Heart left ventricle (tissue), 16 donors: ENCODE data around the gene NASP. TPM values are rescaled to one million over a fixed set of nuclear protein-coding genes. Genes with fewer than 3 reads are reported as not detected.
A peak's percentile ranks its signal among the peaks of the same experiment; 100 is the strongest.

Experiments used
- ATAC-seq, 4 donors: fragments of 200-7000 bp; cut with Tn5 transposase; one replicate each; pipeline ENCODE4 v1.9.1; 2020 to 2022; ENCODE audit warnings: moderate library complexity in 4 of 4, mild to moderate bottlenecking in 3 of 4, moderate number of reproducible peaks in 1 of 4
- DNase-seq, 5 donors: peaks; one replicate each; pipeline ENCODE4 v3.0.0-alpha.2; 2020
- H3K27ac ChIP-seq, 12 donors: fragments of 200-600 bp; sonication (generic) in 4 of 12; one replicate each; pipeline versions ENCODE4 v1.5.0 to v1.8.0; 2016 to 2022; ENCODE audit warnings: mild to moderate bottlenecking in 2 of 12
- H3K27me3 ChIP-seq, 9 donors: fragments of 200-600 bp; sonication (generic) in 2 of 9; one replicate each; pipeline versions ENCODE4 v1.5.1 to v1.8.0; 2016 to 2022; ENCODE audit warnings: mild to moderate bottlenecking in 3 of 9
- H3K36me3 ChIP-seq, 9 donors: fragments of 200-600 bp; sonication (generic) in 2 of 9; one replicate each; pipeline versions ENCODE4 v1.5.0 to v1.8.0; 2018 to 2022; ENCODE audit warnings: mild to moderate bottlenecking in 2 of 9
- H3K4me1 ChIP-seq, 12 donors: fragments of 200-600 bp; sonication (generic) in 4 of 12; one replicate each; pipeline versions ENCODE4 v1.5.0 to v1.8.0; 2016 to 2022; ENCODE audit warnings: mild to moderate bottlenecking in 3 of 12
- H3K4me3 ChIP-seq, 12 donors: fragments of 200-600 bp; sonication (generic) in 4 of 12; one replicate each; pipeline versions ENCODE4 v1.5.0 to v1.8.0; 2017 to 2022; ENCODE audit warnings: mild to moderate bottlenecking in 9 of 12, moderate library complexity in 4 of 12
- H3K9me3 ChIP-seq, 12 donors: fragments of 200-600 bp; sonication (generic) in 4 of 12; one replicate each; pipeline versions ENCODE4 v1.5.0 to v1.8.0; 2016 to 2022; ENCODE audit warnings: mild to moderate bottlenecking in 1 of 12
- CTCF ChIP-seq, 12 donors: fragments of 200-600 bp; sonication (generic) in 4 of 12; IDR thresholded peaks; one replicate each; pipeline versions ENCODE4 v1.5.0 to v1.8.0; 2018 to 2022; ENCODE audit warnings: antibody characterized with exemption in 12 of 12, mild to moderate bottlenecking in 5 of 12
- POLR2A ChIP-seq, 2 donors: fragments of 450-650 bp; IDR thresholded peaks; one replicate each; pipeline ENCODE4 v1.6.1; 2017; ENCODE audit warnings: antibody characterized with exemption in 2 of 2, mild to moderate bottlenecking in 2 of 2, moderate library complexity in 2 of 2
- WGBS, 4 donors: extraction: QIAGEN DNeasy Blood & Tissue Kit in 2 of 4; methylation state at CpG; one replicate each; pipeline versions ENCODE4 v1.1.5 to v1.1.7; 2013 to 2018; 5-methylcytosine and 5-hydroxymethylcytosine counted together
- intact Hi-C, 10 donors: fragments of 100-400 bp; cut with DNase I; formaldehyde crosslinking; loops; one replicate each; pipeline versions ENCODE4 v1.11.1 to v1.14.2; 2022
- polyA plus RNA-seq, 2 donors: library from polyadenylated mRNA; stranded (reverse); fragments of 200-250 nt; gene quantifications; one replicate each; pipeline ENCODE4 v1.2.3, GENCODE V29; 2013
- total RNA-seq, 9 donors: library from RNA; depleted of rRNA in 2 of 9; stranded (reverse); fragments of >200 nt in 2 of 9; fragmentation: NEBNext Ultra II Directional in 3 of 9; extraction: Animal tissue kit (Norgen Biotek cat#: 25700) in 3 of 9; gene quantifications; one replicate each; pipeline versions ENCODE4 v1.1.0 to v1.2.4, GENCODE V29; 2016 to 2023
- donor health status: ischemic (EF 13 %, LVEDD 7.1; RV severe dilation, severe dysfunction).
- donor health status: healthy with polysubstance abuse.
- donor health status: DM: no; HTN: yes; CAD: no.
- donor health status: DM: no; HTN: no; CAD: no.
- donor health status: ischemic (EF 25% LVEDD 6.9; RV normal size, moderate dysfunction).
- donor health status: ischemic (EF 25% LVEDD 5.7; RV mildly dilated, moderate dysfunction).
- donor health status: healthy.
- donor health status: DM: yes; HTN: yes; CAD: no.
- donor health status: ischemic (EF 35%, LVEDD 5.7; RV mildly dilated, moderate dysfunction).
- donor health status: nonischemic (EF 11% LVEDD 7.7; RV severe dilation, severe dysfunction).
- donor health status: DM: yes; HTN: yes; CAD: no.
- donor health status: PGD.
- donor health status: ischemic (EF 29% LVEDD 5.4; RV normal size, mild dysfunction).
- donor health status: nonischemic (EF 23%, LVEDD 6.1; RV moderate dilation, normal function).

The NASP gene
- total and polyA plus RNA-seq, 11 donors, result 24.5 to 86.6 (median 33.9) TPM

- DNase-seq, result no peak
- no peak for ATAC-seq
- 95 to 96% (median 96%) methylated on average over 2 of the region's 2 CpGs for WGBS, 4 donors
- Histone ChIP-seq H3K4me1 (peaks cover 0 to 30% (median 0%) of the 10 kb centered on the region in 12 donors), H3K9me3 (no peaks in the 10 kb centered on the region), H3K27me3 (no peaks in the 10 kb centered on the region), H3K36me3 (peaks cover 0 to 66% (median 45%) of the 10 kb centered on the region in 9 donors), H3K27ac (no peak overlapping the region), H3K4me3 (no peak overlapping the region)
- intact Hi-C loops, result no loop called here
- TF ChIP-seq CTCF (IDR thresholded peaks at IDR 0.05) (no peak), POLR2A (IDR thresholded peaks at IDR 0.05) (no peak)
Measured at GRCh38 chr1:45604239-45604638, 20.4 kb downstream of the NASP start.

GRCh38 chr1:45607404-45608074 is 23.7 kb downstream of the NASP start:
- DNase-seq (no peak), ATAC-seq (peak in 3 of 4 donors; percentile 45 to 61 (median 50))
- Histone ChIP-seq H3K27me3 (no peaks in the 10 kb centered on the region), H3K36me3 (peaks cover 0 to 82% (median 68%) of the 10 kb centered on the region in 9 donors), H3K4me1 (peaks cover 0 to 33% (median 0%) of the 10 kb centered on the region in 12 donors), H3K9me3 (no peaks in the 10 kb centered on the region), H3K4me3 (peak overlapping the region in 1 of 12 donors; percentile 33), H3K27ac (peak overlapping the region in 2 of 12 donors; percentile 19 to 83)
- no peak for TF ChIP-seq POLR2A (IDR thresholded peaks at IDR 0.05)
- no peak for TF ChIP-seq CTCF (IDR thresholded peaks at IDR 0.05)
- 64 to 77% (median 70%) methylated on average over 6 of the region's 6 CpGs for WGBS, 4 donors
- intact Hi-C loops, result no loop called here

- Histone ChIP-seq H3K27me3 (no peaks in the 10 kb centered on the region), H3K9me3 (no peaks in the 10 kb centered on the region), H3K27ac (peak overlapping the region in 2 of 12 donors; percentile 19 to 83), H3K4me3 (peak overlapping the region in 1 of 12 donors; percentile 33), H3K36me3 (peaks cover 0 to 82% (median 71%) of the 10 kb centered on the region in 9 donors), H3K4me1 (peaks cover 0 to 33% (median 0%) of the 10 kb centered on the region in 12 donors)
- no peak for TF ChIP-seq POLR2A (IDR thresholded peaks at IDR 0.05)
- TF ChIP-seq CTCF (IDR thresholded peaks at IDR 0.05), result no peak
- ATAC-seq (peak in 1 of 4 donors; percentile 42), DNase-seq (no peak)
- 73 to 85% (median 80%) methylated on average over 5 of the region's 5 CpGs for WGBS, 4 donors
- intact Hi-C loops, result no loop called here
Measured at GRCh38 chr1:45608175-45609156, 24.6 kb downstream of the NASP start.
